ENCODE data around the gene STUB1. TPM values are rescaled to one million over a fixed set of nuclear protein-coding genes. Genes with fewer than 3 reads are reported as not detected.

STUB1 gene
- total and polyA plus RNA-seq, 10 of the 15 experiments (the other 5 are each of a cell fraction or from before 2014, with no cell fraction given), result 4.2 to 136 (median 67.1) TPM

DNA sequence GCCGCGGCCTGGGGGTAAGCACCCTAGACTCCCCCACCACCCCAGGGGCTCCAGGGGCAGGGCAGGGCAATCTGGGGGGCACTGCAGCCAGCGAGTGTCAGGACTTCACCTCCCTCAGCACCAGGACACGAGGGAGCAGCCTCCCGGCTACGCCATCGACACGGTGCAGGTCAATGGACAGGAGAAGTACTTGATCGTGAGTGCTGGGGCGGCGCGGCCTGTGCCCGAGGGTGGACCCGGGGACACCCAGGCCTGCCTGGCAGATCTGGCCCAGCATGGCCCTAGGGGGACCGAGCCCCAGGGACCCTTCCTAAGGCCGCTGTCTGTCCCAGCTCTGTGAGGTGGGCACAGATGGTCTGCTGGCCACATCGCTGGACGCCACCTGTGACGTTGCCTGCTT is 7.8 kb upstream of the STUB1 start:
- H3K9ac ChIP-seq (ENCODE audit: control insufficient read depth, insufficient read depth, low read length), result no peak overlapping the region
- no peak for FAIRE-seq
- no peak overlapping the region for H2AFZ ChIP-seq (ENCODE audit: control insufficient read depth, low read depth, low read length)
- intact Hi-C loops (cut with micrococcal nuclease; ENCODE audit: unreplicated experiment) (no loop called here), in situ Hi-C loops (cut with MboI) (no loop called here)
- peaks cover 0 to 18% of the 10 kb centered on the region in 2 experiments; a peak in 3 of 4 replicates for H3K36me3 ChIP-seq (ENCODE audit: control insufficient read depth in 2 of 2, insufficient read depth in 2 of 2, low read length in 1 of 2)
- BruUV-seq (replicated peaks), result no TSS peak
- no peak overlapping the region for H3K4me3 ChIP-seq
- peaks cover 1% of the 10 kb centered on the region; the same call in 1 of the 2 replicates for H3K4me1 ChIP-seq (ENCODE audit: control insufficient read depth, insufficient read depth, low read length)
- WGBS (ENCODE audit: insufficient coverage, insufficient replicate concordance, low lambda C conversion rate, missing lambda C conversion rate), result 97% methylated on average over 19 of the region's 19 CpGs
- ChIA-PET RAD21 (ENCODE audit: unreplicated experiment) (no interaction called here), SMC1A (ENCODE audit: uncharacterized antibody, unreplicated experiment) (no interaction called here), POLR2A (no interaction called here), CTCF (no interaction called here)
- H3K79me2 ChIP-seq (ENCODE audit: control insufficient read depth, insufficient read depth, low read length), result peaks cover 16% of the 10 kb centered on the region
- H3K27ac ChIP-seq (ENCODE audit: control insufficient read depth, insufficient read depth), result no peak overlapping the region
- no peaks in the 10 kb centered on the region for H3K9me3 ChIP-seq (replicated peaks; ENCODE audit: control insufficient read depth, insufficient read depth, low read length)
- H3K27me3 ChIP-seq (replicated peaks in 1 of 2; ENCODE audit: control insufficient read depth in 2 of 2, insufficient read depth in 2 of 2, low read length in 1 of 2), result no peaks in the 10 kb centered on the region
- ATAC-seq, result no peak
- H3K4me2 ChIP-seq (ENCODE audit: control insufficient read depth, insufficient read depth), result no peak overlapping the region
- DNase-seq (ENCODE audit: low read depth, low spot score), result no peak
- TF ChIP-seq YBX1 (IDR thresholded peaks at IDR 0.05), result no peak
- peak; percentile 39; the same call in 1 of the 2 replicates for TF ChIP-seq POLR2A (IDR thresholded peaks at IDR 0.05; ENCODE audit: low read depth, low read length)
- no peak for TF ChIP-seq HDGF (IDR thresholded peaks at IDR 0.05)
- H4K20me1 ChIP-seq (ENCODE audit: control insufficient read depth, insufficient read depth), result no peaks in the 10 kb centered on the region; the same call in 1 of the 2 replicates

- no peak overlapping the region for H3K27ac ChIP-seq (ENCODE audit: control insufficient read depth, insufficient read depth)
- H4K20me1 ChIP-seq (ENCODE audit: control insufficient read depth, insufficient read depth), result no peaks in the 10 kb centered on the region; the same call in 1 of the 2 replicates
- WGBS (ENCODE audit: insufficient coverage, insufficient replicate concordance, low lambda C conversion rate, missing lambda C conversion rate), result 97% methylated on average over 21 of the region's 21 CpGs
- RAD21 ChIA-PET (ENCODE audit: unreplicated experiment), result no interaction called here
- FAIRE-seq (no peak), ATAC-seq (no peak), DNase-seq (ENCODE audit: low read depth, low spot score) (no peak)
- no peaks in the 10 kb centered on the region for H3K4me1 ChIP-seq (ENCODE audit: control insufficient read depth, insufficient read depth, low read length)
- in situ Hi-C loops (cut with MboI) (no loop called here), intact Hi-C loops (cut with micrococcal nuclease; ENCODE audit: unreplicated experiment) (no loop called here)
- no peak for TF ChIP-seq TCF3 (IDR thresholded peaks at IDR 0.05; ENCODE audit: borderline replicate concordance, insufficient read depth, low read depth, low read length)
- TF ChIP-seq, protein P1, sequence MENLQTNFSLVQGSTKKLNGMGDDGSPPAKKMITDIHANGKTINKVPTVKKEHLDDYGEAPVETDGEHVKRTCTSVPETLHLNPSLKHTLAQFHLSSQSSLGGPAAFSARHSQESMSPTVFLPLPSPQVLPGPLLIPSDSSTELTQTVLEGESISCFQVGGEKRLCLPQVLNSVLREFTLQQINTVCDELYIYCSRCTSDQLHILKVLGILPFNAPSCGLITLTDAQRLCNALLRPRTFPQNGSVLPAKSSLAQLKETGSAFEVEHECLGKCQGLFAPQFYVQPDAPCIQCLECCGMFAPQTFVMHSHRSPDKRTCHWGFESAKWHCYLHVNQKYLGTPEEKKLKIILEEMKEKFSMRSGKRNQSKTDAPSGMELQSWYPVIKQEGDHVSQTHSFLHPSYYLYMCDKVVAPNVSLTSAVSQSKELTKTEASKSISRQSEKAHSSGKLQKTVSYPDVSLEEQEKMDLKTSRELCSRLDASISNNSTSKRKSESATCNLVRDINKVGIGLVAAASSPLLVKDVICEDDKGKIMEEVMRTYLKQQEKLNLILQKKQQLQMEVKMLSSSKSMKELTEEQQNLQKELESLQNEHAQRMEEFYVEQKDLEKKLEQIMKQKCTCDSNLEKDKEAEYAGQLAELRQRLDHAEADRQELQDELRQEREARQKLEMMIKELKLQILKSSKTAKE (IDR thresholded peaks at IDR 0.05; ENCODE audit: low read depth, poor library complexity, severe bottlenecking), result no peak
- H2AFZ ChIP-seq (ENCODE audit: control insufficient read depth, low read depth, low read length), result no peak overlapping the region
- H3K9me3 ChIP-seq (replicated peaks; ENCODE audit: control insufficient read depth, insufficient read depth, low read length), result no peaks in the 10 kb centered on the region
- H3K4me3 ChIP-seq, result no peak overlapping the region
- peaks cover 0 to 18% of the 10 kb centered on the region in 2 experiments; a peak in 3 of 4 replicates for H3K36me3 ChIP-seq (ENCODE audit: control insufficient read depth in 2 of 2, insufficient read depth in 2 of 2, low read length in 1 of 2)
- no TSS peak for BruUV-seq (replicated peaks)
- H3K4me2 ChIP-seq (ENCODE audit: control insufficient read depth, insufficient read depth), result no peak overlapping the region
- SMC1A ChIA-PET (ENCODE audit: uncharacterized antibody, unreplicated experiment), result no interaction called here
- POLR2A ChIA-PET, result interaction anchor here (0.5 kb wide), 1 partner anchor 378 kb away, joined by 3 read pairs; no protein-coding TSS in a partner anchor
- CTCF ChIA-PET, result no interaction called here
- H3K79me2 ChIP-seq (ENCODE audit: control insufficient read depth, insufficient read depth, low read length), result peaks cover 16% of the 10 kb centered on the region
- no peaks in the 10 kb centered on the region for H3K27me3 ChIP-seq (replicated peaks in 1 of 2; ENCODE audit: control insufficient read depth in 2 of 2, insufficient read depth in 2 of 2, low read length in 1 of 2)
- H3K9ac ChIP-seq (ENCODE audit: control insufficient read depth, insufficient read depth, low read length), result no peak overlapping the region
Measured at GRCh38 chr16:672851-673250, 7.4 kb upstream of the STUB1 start.
